Kidney (tissue), 14 donors: Measurements from ENCODE around the gene HHAT. TPM values are rescaled to one million over a fixed set of nuclear protein-coding genes. Genes with fewer than 3 reads are reported as not detected.

Source experiments
- DNase-seq, 5 donors: peaks; one replicate each; pipeline ENCODE4 v3.0.0-alpha.2; 2013 to 2020
- FAIRE-seq: peaks from 2 replicates; lab custom pipeline; 2012; peaks lifted over from hg19 to GRCh38; lab: Jason Lieb, UNC
- H3K27ac ChIP-seq, 2 donors: one replicate each; pipeline ENCODE4 v1.7.0; 2013; ENCODE audit warnings: low read depth in 2 of 2, low read length in 2 of 2, inconsistent platforms in 1 of 2
- H3K27me3 ChIP-seq: one replicate; pipeline ENCODE4 v1.7.1; 2013; ENCODE audit warnings: low read length, inconsistent platforms; ENCODE audit not compliant: control insufficient read depth, insufficient read depth
- H3K36me3 ChIP-seq, 3 donors: one replicate each; pipeline versions ENCODE4 v1.7.0 to v1.7.1; 2013; ENCODE audit warnings: low read length in 3 of 3, control low read depth in 1 of 3, inconsistent platforms in 1 of 3; ENCODE audit not compliant: insufficient read depth in 3 of 3, control insufficient read depth in 2 of 3
- H3K4me1 ChIP-seq, 3 donors: one replicate each; pipeline versions ENCODE4 v1.7.0 to v1.7.1; 2013; ENCODE audit warnings: low read length in 3 of 3, inconsistent platforms in 1 of 3, low read depth in 1 of 3; ENCODE audit not compliant: control insufficient read depth in 2 of 3, insufficient read depth in 2 of 3
- H3K4me3 ChIP-seq, 3 donors: one replicate each; pipeline versions ENCODE4 v1.7.0 to v1.8.1; 2013; ENCODE audit warnings: low read length in 3 of 3, control low read depth in 1 of 3, inconsistent platforms in 1 of 3
- H3K9ac ChIP-seq, 3 donors: one replicate each; pipeline versions ENCODE4 v1.7.0 to v1.7.1; 2013; ENCODE audit warnings: low read length in 3 of 3, control low read depth in 1 of 3, inconsistent platforms in 1 of 3
- H3K9me3 ChIP-seq, 3 donors: one replicate each; pipeline versions ENCODE4 v1.7.0 to v1.7.1; 2013; ENCODE audit warnings: low read length in 3 of 3, control low read depth in 1 of 3, inconsistent platforms in 1 of 3; ENCODE audit not compliant: control insufficient read depth in 2 of 3, insufficient read depth in 1 of 3
- intact Hi-C: fragments of 100-400 bp; cut with DNase I; formaldehyde crosslinking; loops from one replicate; pipeline ENCODE4 v1.11.1; 2022
- polyA plus RNA-seq: library from polyadenylated mRNA; stranded (reverse); fragments of 350-450 nt; fragmentation: Illumina TruSeq; extraction: RNeasy Lipid Tissue Mini Kit (QIAGEN cat#74804); gene quantifications from one replicate; pipeline ENCODE4 v1.2.3, GENCODE V29; 2014; ENCODE audit warnings: low read depth, low replicate concordance; ENCODE audit not compliant: insufficient read depth
- total RNA-seq: library from RNA; stranded (reverse); fragmentation: NEBNext Ultra II Directional; extraction: Animal tissue kit (Norgen Biotek cat#: 25700); gene quantifications from one replicate; pipeline ENCODE4 v1.2.1, GENCODE V29; 2021
- TF ChIP-seq, protein P1 (sequence below): IDR thresholded peaks from 3 replicates; pipeline ENCODE4 v1.5.1; 2012; ENCODE audit warnings: mild to moderate bottlenecking, moderate library complexity, borderline replicate concordance; ENCODE audit not compliant: insufficient read depth; ENCODE audit errors: extremely low read depth
- donor health status: control.
- donor health status: control.
- donor health status: control.
- donor health status: control.
- donor health status: control.
- donor health status: DM: yes; HTN: yes; CAD: no.
- donor health status: Normal renal cell carcinoma (clear cell type).

Gene HHAT
- total and polyA plus RNA-seq, 2 donors from 2014 or later = 5.5 to 9.7 TPM

- H3K9ac ChIP-seq = peak overlapping the region; percentile 40 to 93 (median 60)
- H3K4me3 ChIP-seq = peak overlapping the region; percentile 72 to 80 (median 78)
- no peaks in the 10 kb centered on the region for H3K36me3 ChIP-seq
- TF ChIP-seq, protein P1, sequence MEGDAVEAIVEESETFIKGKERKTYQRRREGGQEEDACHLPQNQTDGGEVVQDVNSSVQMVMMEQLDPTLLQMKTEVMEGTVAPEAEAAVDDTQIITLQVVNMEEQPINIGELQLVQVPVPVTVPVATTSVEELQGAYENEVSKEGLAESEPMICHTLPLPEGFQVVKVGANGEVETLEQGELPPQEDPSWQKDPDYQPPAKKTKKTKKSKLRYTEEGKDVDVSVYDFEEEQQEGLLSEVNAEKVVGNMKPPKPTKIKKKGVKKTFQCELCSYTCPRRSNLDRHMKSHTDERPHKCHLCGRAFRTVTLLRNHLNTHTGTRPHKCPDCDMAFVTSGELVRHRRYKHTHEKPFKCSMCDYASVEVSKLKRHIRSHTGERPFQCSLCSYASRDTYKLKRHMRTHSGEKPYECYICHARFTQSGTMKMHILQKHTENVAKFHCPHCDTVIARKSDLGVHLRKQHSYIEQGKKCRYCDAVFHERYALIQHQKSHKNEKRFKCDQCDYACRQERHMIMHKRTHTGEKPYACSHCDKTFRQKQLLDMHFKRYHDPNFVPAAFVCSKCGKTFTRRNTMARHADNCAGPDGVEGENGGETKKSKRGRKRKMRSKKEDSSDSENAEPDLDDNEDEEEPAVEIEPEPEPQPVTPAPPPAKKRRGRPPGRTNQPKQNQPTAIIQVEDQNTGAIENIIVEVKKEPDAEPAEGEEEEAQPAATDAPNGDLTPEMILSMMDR = no peak
- peak overlapping the region; percentile 48 to 89 for H3K27ac ChIP-seq
- peak in 1 of 5 donors; percentile 22 for DNase-seq
- FAIRE-seq = no peak
- intact Hi-C loops = no loop called here
- peaks cover 0 to 7% (median 0%) of the 10 kb centered on the region in 3 donors for H3K4me1 ChIP-seq
- H3K27me3 ChIP-seq = no peaks in the 10 kb centered on the region
- no peaks in the 10 kb centered on the region for H3K9me3 ChIP-seq
Observed at GRCh38 chr1:210328032-210328745, 513 bp upstream of the HHAT start.

DNA sequence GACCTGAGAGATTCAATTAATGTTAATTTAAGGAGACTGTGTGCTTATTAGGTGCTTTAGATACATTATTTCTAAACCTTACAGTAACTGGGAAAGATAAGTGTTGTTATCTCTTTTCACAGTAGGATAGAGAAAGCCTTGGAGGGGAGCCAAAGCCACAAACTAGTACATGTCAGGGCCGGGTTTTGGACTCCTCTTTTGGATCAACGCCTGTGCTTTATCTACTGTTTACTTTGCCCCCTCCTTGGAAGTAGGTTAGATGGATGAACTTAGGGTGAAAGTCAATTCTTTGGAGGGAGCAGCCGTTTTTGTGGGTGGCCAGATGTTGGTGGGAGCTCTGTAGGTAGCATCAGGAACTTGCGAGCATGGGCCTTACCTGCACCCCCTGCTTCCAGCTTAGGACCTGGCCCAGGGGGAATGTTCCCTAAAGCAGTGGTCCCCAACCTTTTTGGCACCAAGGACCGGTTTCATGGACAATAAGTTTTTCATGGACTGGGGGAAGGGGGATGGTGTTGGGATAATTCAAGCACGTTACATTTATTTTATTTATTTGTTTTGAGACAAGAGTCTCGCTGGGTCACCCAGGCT lies 1.7 kb downstream of the HHAT start:
- no peak overlapping the region for H3K9ac ChIP-seq
- intact Hi-C loops = no loop called here
- no peak overlapping the region for H3K4me3 ChIP-seq
- no peak for FAIRE-seq
- no peak for DNase-seq
- no peaks in the 10 kb centered on the region for H3K27me3 ChIP-seq
- H3K4me1 ChIP-seq = peaks cover 0 to 7% (median 0%) of the 10 kb centered on the region in 3 donors
- no peaks in the 10 kb centered on the region for H3K36me3 ChIP-seq
- no peaks in the 10 kb centered on the region for H3K9me3 ChIP-seq
- no peak overlapping the region for H3K27ac ChIP-seq
- TF ChIP-seq, protein P1 = no peak

GRCh38 chr1:210332233-210332632 lies 3.5 kb downstream of the HHAT start:
- H3K27me3 ChIP-seq = no peaks in the 10 kb centered on the region
- no peak overlapping the region for H3K9ac ChIP-seq
- H3K4me1 ChIP-seq = peaks cover 0 to 7% (median 0%) of the 10 kb centered on the region in 3 donors
- H3K9me3 ChIP-seq = no peaks in the 10 kb centered on the region
- no peaks in the 10 kb centered on the region for H3K36me3 ChIP-seq
- H3K27ac ChIP-seq = no peak overlapping the region
- TF ChIP-seq, protein P1 = no peak
- H3K4me3 ChIP-seq = no peak overlapping the region
- DNase-seq (no peak), FAIRE-seq (no peak)
- intact Hi-C loops = no loop called here
